HepG2 (cell line): ENCODE measurements around the gene ATP2B2. TPM values are rescaled to one million over a fixed set of nuclear protein-coding genes. Genes with fewer than 3 reads are reported as not detected.
A peak's percentile ranks its signal among the peaks of the same experiment; 100 is the strongest.

ENCODE experiments used
- ATAC-seq: fragments of 200-7000 bp; cut with Tn5 transposase; 3 replicates; pipeline ENCODE4 v1.9.1; 2020; ENCODE audit warnings: mild to moderate bottlenecking, moderate library complexity
- BruUV-seq: library from RNA; stranded (reverse); fragments of 400-500 nt; replicated peaks from 2 replicates; lab custom pipeline; 2021; lab: Mats Ljungman, UMichigan
- CTCF ChIA-PET: fragments of 300-600 bp; formaldehyde crosslinking; extraction: SDS; loops from one replicate; lab custom pipeline; 2021; ENCODE audit warnings: low total read pairs, inconsistent platforms, low intra/inter-chr PET ratio; lab: Yijun Ruan, JAX
- POLR2A ChIA-PET: fragments of 350-600 bp; sonication (Branson Sonifier 250); formaldehyde crosslinking; loops from one replicate; lab custom pipeline; 2020; ENCODE audit warnings: antibody characterized with exemption, inconsistent platforms; lab: Yijun Ruan, JAX
- DNase-seq: peaks from one replicate; pipeline ENCODE4 v3.0.0-alpha.2; 2015; ENCODE audit warnings: low spot score
- FAIRE-seq: peaks from 3 replicates; lab custom pipeline; 2011; peaks lifted over from hg19 to GRCh38; lab: Jason Lieb, UNC
- H2AFZ ChIP-seq: one replicate; pipeline ENCODE4 v1.6.1; 2011; ENCODE audit warnings: low read length, inconsistent platforms
- H3K27ac ChIP-seq: fragments of 300-600 bp; 3 replicates; pipeline ENCODE4 v1.8.0; 2011; ENCODE audit warnings: mixed run types, mild to moderate bottlenecking, mixed read lengths, low read length, inconsistent platforms; ENCODE audit not compliant: insufficient read depth; ENCODE audit errors: extremely low read length
- H3K27me3 ChIP-seq, 2 experiments: fragments of 200-600 bp in 1 of 2; 2 replicates in 1 of 2; 3 replicates in 1 of 2; pipeline versions ENCODE4 v1.6.0 to v1.8.0; 2011; ENCODE audit warnings: low read length in 2 of 2, mild to moderate bottlenecking in 2 of 2, moderate library complexity in 2 of 2, inconsistent platforms in 1 of 2; ENCODE audit not compliant: insufficient read depth in 2 of 2, control insufficient read depth in 1 of 2
- H3K36me3 ChIP-seq, 2 experiments: fragments of 200-600 bp in 1 of 2; replicated peaks in 1 of 2; 2 replicates in 1 of 2; 3 replicates in 1 of 2; pipeline versions ENCODE4 v1.5.1 to v1.8.0; 2011; ENCODE audit warnings: low read length in 2 of 2, inconsistent platforms in 1 of 2; ENCODE audit not compliant: insufficient read depth in 2 of 2, control insufficient read depth in 1 of 2
- H3K4me1 ChIP-seq: 2 replicates; pipeline ENCODE4 v1.5.1; 2012; ENCODE audit warnings: low read length, inconsistent platforms; ENCODE audit not compliant: insufficient read depth
- H3K4me2 ChIP-seq: 2 replicates; pipeline ENCODE4 v1.6.0; 2011; ENCODE audit warnings: low read depth, low read length, inconsistent platforms
- H3K4me3 ChIP-seq, 3 experiments: fragments of 200-600 bp in 1 of 3; sonication (generic), shearing (Covaris generic) in 1 of 3; replicated peaks in 1 of 3; 2 replicates each; pipeline ENCODE4 v1.5.1; 2011 to 2016; ENCODE audit warnings: low read length in 3 of 3, inconsistent platforms in 2 of 3, low read depth in 2 of 3, mild to moderate bottlenecking in 2 of 3, control low read depth in 1 of 3, mixed read lengths in 1 of 3; ENCODE audit not compliant: insufficient read depth in 1 of 3
- H3K79me2 ChIP-seq: one replicate; pipeline ENCODE4 v1.6.1; 2011; ENCODE audit warnings: low read length, inconsistent platforms; ENCODE audit not compliant: insufficient read depth
- H3K9ac ChIP-seq: 2 replicates; pipeline ENCODE4 v1.6.0; 2011; ENCODE audit warnings: mild to moderate bottlenecking, low read depth, low read length, inconsistent platforms; ENCODE audit not compliant: insufficient read depth
- H3K9me3 ChIP-seq: 2 replicates; pipeline ENCODE4 v1.5.1; 2012; ENCODE audit warnings: mild to moderate bottlenecking, low read length
- H4K20me1 ChIP-seq: 2 replicates; pipeline ENCODE4 v1.6.0; 2011; ENCODE audit warnings: inconsistent platforms, mild to moderate bottlenecking, low read length, moderate library complexity; ENCODE audit not compliant: insufficient read depth
- CAMTA2 ChIP-seq: sonication (generic); formaldehyde crosslinking; IDR thresholded peaks from 2 replicates; pipeline ENCODE4 v1.4.0; 2020; ENCODE audit warnings: mild to moderate bottlenecking, missing genetic modification reagents, borderline replicate concordance
- ZNF546 ChIP-seq: sonication (generic); formaldehyde crosslinking; conservative IDR thresholded peaks from 2 replicates; pipeline ENCODE4 v1.8.1; 2023; ENCODE audit warnings: mild to moderate bottlenecking, missing genetic modification reagents
- whole genome bisulfite sequencing: methylation state at CpG from one replicate; pipeline ENCODE4 v1.1.6; 2017; ENCODE audit warnings: low lambda C conversion rate; 5-methylcytosine and 5-hydroxymethylcytosine counted together
- in situ Hi-C: cut with HindIII; loops from 2 replicates; pipeline ENCODE4 v1.10.0; 2017; ENCODE audit warnings: low pct_unique_long_range_greater_than_20kb; ENCODE audit not compliant: extremely low pct_ligation_motif_present
- intact Hi-C: fragments of 100-400 bp; cut with micrococcal nuclease; formaldehyde crosslinking; loops from one replicate; pipeline ENCODE4 v1.10.0; 2022; ENCODE audit not compliant: unreplicated experiment
- polyA plus RNA-seq, 8 experiments: library from polyadenylated mRNA; depleted of rRNA in 3 of 8; stranded (reverse) in 7 of 8; unstranded in 1 of 8; fragments of >200 nt; fragmentation: Illumina TruSeq in 4 of 8; extraction: Trizol in 4 of 8; gene quantifications; 2 replicates each; pipeline versions ENCODE4 v1.2.1 to v1.2.3, GENCODE V29; 2011 to 2016; ENCODE audit warnings: low read depth in 4 of 8, missing spikeins in 1 of 8, mixed read lengths in 1 of 8; ENCODE audit not compliant: insufficient read depth in 1 of 8
- total RNA-seq, 5 experiments: library from RNA; depleted of rRNA; stranded (reverse); fragments of >200 nt; fragmentation: Illumina TruSeq; extraction: Trizol; gene quantifications; 2 replicates each; pipeline ENCODE4 v1.2.3, GENCODE V29; 2016; ENCODE audit warnings: low read depth in 1 of 5
- TF ChIP-seq, protein P1 (sequence below): sonication (generic); formaldehyde crosslinking; conservative IDR thresholded peaks from 2 replicates; pipeline ENCODE4 v1.8.1; 2023; ENCODE audit warnings: missing genetic modification reagents
- TF ChIP-seq, protein P2 (sequence below): sonication (generic); formaldehyde crosslinking; IDR thresholded peaks from 2 replicates; pipeline ENCODE4 v1.5.0; 2020; ENCODE audit warnings: mild to moderate bottlenecking, missing genetic modification reagents

ATP2B2 gene
- total and polyA plus RNA-seq, 2 of the 13 experiments (the other 11 are each of a cell fraction or from before 2014, with no cell fraction given), result 1.5 to 2.3 TPM

DNA sequence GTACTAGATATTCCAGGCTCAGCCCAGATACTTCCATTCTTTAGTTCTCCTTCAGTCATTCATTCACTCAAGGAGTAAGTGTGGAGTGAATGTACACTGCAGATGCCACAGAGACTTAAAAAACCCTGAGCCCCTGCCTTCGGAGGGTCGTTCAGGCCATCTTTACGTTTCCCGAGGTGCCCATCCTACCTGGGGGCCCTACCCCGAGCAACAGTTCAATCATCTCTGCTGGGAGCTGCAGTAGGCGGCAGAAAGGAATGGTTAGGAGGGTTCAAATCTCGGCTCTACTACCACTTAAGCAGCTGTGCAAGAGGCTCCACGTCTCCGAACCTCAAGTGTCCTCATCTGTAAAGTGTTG, 185.1 kb downstream of the ATP2B2 start:
- BruUV-seq, result no TSS peak
- H3K4me1 ChIP-seq, result peaks cover 56% of the 10 kb centered on the region
- 0% methylated on average over 5 of the region's 9 CpGs for WGBS
- intact Hi-C loops, result no loop called here
- no peak overlapping the region for H2AFZ ChIP-seq
- peak overlapping the region; percentile 90 to 95 (median 93) for H3K4me3 ChIP-seq
- peaks cover 13 to 31% of the 10 kb centered on the region in 2 experiments for H3K36me3 ChIP-seq
- DNase-seq (no peak), FAIRE-seq (no peak), ATAC-seq (no peak)
- ChIA-PET CTCF (no interaction called here), POLR2A (interaction anchor here (1.0 to 1.2 kb wide), 2 partner anchors 24 to 418 kb away, joined by 3 to 5 read pairs; no protein-coding TSS in a partner anchor)
- H3K27me3 ChIP-seq, result no peaks in the 10 kb centered on the region; a peak in 1 of 5 replicates
- peak overlapping the region; percentile 70 for H3K4me2 ChIP-seq
- H3K9ac ChIP-seq, result peak overlapping the region; percentile 100
- peak overlapping the region; percentile 90 for H3K27ac ChIP-seq
- TF ChIP-seq CAMTA2 (CRISPR knock-in tag), result peak; percentile 4; the same call in 1 of the 2 replicates
- TF ChIP-seq, protein P1, sequence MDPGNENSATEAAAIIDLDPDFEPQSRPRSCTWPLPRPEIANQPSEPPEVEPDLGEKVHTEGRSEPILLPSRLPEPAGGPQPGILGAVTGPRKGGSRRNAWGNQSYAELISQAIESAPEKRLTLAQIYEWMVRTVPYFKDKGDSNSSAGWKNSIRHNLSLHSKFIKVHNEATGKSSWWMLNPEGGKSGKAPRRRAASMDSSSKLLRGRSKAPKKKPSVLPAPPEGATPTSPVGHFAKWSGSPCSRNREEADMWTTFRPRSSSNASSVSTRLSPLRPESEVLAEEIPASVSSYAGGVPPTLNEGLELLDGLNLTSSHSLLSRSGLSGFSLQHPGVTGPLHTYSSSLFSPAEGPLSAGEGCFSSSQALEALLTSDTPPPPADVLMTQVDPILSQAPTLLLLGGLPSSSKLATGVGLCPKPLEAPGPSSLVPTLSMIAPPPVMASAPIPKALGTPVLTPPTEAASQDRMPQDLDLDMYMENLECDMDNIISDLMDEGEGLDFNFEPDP (CRISPR knock-in tag), result 0 out of 2 replicates have a peak, but pooled peaks have one; percentile 24
- TF ChIP-seq, protein P2, sequence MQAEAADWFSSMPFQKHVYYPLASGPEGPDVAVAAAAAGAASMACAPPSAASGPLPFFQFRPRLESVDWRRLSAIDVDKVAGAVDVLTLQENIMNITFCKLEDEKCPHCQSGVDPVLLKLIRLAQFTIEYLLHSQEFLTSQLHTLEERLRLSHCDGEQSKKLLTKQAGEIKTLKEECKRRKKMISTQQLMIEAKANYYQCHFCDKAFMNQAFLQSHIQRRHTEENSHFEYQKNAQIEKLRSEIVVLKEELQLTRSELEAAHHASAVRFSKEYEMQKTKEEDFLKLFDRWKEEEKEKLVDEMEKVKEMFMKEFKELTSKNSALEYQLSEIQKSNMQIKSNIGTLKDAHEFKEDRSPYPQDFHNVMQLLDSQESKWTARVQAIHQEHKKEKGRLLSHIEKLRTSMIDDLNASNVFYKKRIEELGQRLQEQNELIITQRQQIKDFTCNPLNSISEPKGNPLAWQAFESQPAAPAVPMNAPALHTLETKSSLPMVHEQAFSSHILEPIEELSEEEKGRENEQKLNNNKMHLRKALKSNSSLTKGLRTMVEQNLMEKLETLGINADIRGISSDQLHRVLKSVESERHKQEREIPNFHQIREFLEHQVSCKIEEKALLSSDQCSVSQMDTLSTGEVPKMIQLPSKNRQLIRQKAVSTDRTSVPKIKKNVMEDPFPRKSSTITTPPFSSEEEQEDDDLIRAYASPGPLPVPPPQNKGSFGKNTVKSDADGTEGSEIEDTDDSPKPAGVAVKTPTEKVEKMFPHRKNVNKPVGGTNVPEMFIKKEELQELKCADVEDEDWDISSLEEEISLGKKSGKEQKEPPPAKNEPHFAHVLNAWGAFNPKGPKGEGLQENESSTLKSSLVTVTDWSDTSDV (CRISPR knock-in tag), result no peak
- TF ChIP-seq ZNF546 (CRISPR knock-in tag), result no peak
- peaks cover 14% of the 10 kb centered on the region for H4K20me1 ChIP-seq
- in situ Hi-C loops, result no loop called here
- H3K9me3 ChIP-seq, result no peaks in the 10 kb centered on the region
- H3K79me2 ChIP-seq, result peaks cover 43% of the 10 kb centered on the region
